NCI-H69 (cell line): ENCODE measurements around the gene CDK10.
"Not testable (repeated sequence)": the region's sequence is repeated elsewhere in the genome, so short reads cannot be mapped to it uniquely, and the experiment has no call there.

Source experiments
- DNase-seq: peaks from one replicate; lab custom pipeline; 2025; lab: John Stamatoyannopoulos, UW

CDK10 gene, protein sequence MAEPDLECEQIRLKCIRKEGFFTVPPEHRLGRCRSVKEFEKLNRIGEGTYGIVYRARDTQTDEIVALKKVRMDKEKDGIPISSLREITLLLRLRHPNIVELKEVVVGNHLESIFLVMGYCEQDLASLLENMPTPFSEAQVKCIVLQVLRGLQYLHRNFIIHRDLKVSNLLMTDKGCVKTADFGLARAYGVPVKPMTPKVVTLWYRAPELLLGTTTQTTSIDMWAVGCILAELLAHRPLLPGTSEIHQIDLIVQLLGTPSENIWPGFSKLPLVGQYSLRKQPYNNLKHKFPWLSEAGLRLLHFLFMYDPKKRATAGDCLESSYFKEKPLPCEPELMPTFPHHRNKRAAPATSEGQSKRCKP

DNA sequence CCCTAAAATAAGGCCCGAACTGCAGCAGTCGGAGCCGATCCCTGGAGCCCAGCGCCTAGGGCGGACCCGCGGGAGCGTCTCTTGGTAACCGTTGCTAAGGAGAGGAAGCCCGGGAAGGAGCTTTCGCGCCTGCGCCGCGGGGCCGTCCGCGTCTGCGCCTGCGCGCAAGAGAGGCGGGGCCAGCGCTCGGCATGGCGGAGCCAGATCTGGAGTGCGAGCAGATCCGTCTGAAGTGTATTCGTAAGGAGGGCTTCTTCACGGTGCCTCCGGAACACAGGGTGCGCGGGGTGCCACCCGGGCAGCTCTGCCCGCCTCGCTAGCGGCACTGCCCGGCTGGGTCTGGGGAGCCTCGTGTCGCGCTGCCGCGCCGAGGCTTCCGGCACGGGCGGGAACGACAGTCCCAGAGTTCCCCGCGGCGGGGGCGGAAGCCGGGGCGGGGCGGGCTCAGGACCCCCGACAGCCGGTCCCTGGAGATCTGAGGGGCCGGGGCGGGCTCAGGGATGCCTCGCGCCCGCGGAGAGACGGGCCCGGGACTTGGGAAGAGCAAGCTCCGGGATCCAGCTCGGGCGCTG, at the start of gene CDK10:
CDK10 (plus strand) TSS at position 170 of the 572 bp plus-strand sequence; CDS start at position 192, 22 bp downstream.
- peak; percentile 91 for DNase-seq

DNA sequence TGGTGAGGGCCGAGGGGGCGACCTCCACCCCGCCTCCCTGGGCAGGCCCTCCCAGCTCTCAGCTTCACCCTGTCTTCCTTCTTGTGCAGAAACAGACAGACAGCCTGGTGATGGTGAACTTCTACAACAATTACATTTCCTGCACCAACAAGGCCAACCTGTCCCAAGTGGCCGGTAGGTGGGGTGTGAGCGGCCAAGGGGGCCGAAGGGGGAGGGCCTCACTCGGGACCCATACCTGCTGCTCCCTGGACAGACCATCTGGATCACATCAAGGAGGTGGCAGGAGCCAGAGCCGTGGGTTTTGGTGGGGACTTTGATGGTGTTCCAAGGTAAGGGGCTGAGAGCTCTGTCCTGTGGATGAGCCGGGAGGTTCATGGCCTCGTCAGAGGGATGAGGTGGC, 49.1 kb upstream of the CDK10 start:
- no peak for DNase-seq

DNA sequence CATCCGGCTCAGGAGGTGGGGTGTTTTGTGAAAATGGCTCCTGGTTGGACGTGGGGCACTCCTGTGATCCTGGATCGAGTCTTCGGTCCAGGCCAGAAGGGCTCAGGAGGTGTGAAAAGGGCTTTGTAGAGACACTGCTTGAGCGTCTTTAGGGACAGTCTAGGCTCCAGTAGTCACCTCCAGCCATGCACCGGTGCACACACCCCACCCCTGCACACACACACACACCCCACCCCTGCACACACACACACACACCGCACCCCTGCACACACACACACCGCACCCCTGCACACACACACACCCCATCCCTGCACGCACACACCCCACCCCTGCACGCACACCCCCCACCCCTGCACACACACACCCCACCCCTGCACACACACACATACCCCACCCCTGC, 48.0 kb upstream of the CDK10 start:
- DNase-seq = no peak

DNA sequence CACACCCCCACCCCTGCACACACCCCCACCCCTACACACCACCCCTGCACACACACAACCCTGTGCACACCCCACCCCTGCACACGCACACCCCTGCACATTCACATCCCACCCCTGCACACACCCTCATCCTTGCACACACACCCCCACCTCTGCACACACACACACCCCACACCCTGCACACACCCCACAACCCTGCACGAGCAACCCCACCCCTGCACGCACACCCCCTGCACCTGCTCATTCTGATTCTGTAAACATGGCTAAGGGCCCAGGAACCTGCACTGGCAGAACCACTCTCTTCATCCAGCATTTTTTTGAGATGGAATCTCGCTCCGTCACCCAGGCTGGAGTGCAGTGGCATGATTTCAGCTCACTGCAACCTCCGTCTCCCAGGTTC, 47.1 kb upstream of the CDK10 start:
- DNase-seq = no peak

DNA sequence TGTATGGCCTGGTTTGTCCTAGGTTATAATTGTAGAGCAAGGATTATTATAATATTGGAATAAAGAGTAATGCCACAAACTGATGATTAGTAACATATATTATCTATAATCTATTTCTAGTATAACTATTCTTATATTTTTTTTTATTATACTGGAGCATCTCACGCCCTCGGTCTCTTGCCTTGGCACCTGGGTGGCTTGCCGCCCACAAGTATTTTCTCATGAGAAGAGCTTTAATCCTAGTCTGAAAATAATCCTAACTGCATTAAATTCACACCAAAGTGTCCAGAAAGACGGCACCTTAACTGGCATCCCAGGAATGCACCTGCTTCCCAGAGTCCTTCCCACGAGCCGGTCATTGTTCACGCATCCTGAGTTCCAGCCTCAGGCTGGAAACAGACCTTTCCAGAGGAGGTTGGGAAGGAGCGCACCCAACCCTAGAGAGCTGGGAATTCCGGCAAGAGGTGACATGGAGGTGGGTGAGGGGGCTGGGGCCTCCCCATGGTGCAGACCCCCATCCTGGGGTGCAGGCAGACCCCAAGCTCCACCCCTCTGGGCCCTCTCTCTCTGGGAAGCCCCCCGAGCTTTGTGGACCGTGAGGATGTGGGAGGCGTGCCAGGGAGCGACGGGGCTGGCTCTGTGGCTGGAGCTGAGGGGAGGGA, 44.9 kb upstream of the CDK10 start:
- no peak for DNase-seq

DNA sequence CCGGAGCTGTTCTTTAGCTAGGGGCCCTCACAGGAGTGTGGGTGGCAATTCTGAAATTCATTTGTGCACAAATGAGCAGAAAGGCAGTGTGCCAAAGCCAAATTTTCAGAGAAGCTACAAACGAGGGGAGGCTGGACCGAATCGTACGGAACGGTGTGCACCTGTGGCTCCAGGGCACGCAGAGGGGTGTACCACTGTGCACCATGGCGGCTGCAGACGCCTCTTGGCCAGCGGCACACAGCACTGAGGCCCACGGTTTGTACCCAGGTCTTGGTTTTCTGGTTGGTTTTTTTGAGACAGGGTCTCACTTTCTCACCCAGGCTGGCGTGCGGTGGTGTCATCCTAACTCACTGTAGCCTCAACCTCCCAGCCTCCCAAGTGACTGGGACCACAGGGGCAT, 43.9 kb upstream of the CDK10 start:
- no peak for DNase-seq

DNA sequence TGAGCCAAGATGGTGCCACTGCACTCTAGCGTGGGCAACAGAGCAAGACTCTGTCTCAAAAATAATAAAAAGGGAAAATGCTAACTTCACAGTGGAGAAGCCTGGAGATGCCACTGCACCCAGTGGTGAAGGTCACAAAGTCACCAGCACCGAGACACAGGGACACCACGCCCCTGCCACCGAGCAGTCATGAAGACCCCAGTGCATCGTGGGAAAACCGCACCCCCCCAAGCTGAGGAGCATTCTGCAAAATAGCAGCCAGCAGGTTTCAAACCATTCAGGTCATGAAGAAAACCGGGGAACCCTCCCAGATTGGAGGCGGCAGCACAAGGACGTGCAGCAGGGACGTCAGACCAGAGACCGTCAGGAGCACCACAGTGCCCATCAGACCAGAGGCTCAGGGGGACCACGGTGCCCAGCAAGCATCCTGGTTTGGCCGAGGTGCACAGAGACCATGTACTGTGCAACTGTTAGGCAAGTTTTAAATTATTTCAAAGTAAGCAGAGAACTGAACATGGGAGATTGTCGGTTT, 42.7 kb upstream of the CDK10 start:
- DNase-seq = no peak

DNA sequence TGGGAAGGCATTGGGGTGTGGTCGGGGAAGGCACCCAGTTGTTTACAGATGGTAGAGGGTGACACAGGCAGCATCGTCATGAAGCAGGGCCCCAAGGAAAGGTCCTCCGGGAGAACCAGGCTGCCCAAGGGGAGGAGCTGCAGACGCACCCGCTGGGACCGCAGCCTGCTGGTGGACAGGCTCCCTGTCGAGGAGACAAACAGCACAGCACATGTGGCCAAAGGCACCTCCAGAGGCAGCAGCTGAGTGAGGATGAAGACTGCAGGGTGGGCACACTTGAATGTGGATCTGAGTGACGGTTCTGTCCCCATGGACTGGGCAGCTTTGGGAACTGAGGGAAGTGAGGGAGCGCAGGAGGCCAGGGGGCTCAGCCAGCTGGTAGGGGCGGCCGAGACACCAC, 41.4 kb upstream of the CDK10 start:
- DNase-seq = no peak

DNA sequence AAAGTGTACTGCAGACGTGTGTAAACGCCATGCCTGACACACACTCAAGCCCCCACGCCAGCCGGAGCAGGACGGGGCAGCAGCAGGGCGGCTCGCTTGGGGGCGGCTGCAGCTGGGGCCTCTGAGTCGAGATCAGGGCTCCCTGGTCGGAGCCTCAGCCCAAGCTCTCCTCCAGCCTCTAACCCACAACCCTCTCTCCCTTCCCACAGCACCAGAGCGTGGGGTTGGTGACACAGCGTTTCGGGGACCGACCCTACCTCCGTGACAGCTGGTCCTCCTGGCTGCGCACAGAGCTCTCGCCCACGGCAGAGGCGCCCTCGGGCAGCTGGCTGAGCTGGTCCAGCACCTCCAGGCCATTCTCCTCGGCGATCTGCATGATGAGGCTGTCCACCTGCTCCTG, 40.2 kb upstream of the CDK10 start:
- DNase-seq = no peak

DNA sequence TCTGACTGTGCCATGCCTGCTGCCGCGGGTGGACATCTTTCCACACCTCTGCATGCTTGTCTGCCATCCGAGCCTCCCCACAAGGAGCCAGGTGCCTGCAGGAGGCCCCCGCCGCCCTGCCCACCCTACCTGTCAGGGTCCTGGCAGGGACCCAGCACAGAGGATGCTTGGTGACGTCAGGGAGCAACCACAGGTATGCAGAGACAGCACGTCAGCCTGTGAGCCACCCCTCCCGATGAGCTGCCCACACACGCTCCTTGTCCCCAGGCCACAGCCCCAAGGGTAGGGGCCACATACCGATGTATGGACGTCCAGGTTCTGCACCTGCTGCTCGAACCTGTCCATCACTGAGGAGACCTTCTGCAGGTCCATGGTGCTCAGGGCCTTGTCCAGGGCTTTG, 39.6 kb upstream of the CDK10 start:
- DNase-seq = no peak

DNA sequence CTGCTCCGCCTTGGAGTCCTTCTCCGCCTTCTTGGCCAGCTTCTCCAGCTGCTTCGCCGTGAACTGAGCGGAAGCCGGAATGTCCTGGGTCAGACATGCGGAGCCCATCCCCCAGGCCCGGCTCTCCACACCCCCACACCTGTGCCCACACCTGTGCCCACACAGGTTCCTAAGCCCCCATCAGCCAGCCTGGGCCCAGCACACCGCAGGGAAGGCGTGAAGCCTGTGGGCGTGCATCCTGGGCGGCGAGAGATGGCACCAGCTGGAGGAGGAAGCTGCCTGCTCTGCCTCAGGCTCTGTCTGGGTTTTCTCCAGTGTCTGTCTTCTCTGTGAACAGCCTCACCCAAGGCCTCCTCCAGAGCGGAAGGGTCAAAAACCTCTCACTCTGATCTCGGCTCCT, 34.9 kb upstream of the CDK10 start:
- DNase-seq = no peak

DNA sequence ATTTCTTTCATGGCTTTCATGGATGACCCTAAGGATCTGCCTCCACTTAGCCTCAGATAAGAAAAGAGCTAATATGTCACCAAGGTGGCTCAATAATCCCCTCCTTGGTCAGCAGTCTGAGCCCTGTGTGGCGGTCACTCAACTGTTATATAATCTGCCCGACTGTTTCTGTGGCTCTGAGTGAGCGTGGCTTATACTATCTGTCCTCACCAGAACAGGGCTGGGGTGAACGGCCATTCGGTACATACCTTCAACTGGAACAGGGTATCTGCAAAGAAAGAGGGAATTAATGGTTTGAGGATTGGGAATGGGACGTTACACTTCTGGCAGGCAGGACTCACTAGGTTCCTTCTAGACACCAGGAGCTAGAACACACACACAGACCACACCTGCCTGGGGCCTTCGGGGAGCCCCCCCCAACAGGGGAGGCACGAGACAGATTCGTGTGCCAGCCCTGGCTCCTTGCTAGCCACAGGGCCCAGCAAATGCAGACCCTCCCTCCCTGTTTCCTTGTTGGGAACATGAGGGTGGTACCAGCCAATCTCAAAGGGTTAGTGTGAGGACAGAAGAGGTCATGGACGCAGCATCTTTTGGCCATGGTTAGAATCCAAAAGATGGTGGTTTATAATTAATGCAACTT, 32.7 kb upstream of the CDK10 start:
- DNase-seq = no peak

DNA sequence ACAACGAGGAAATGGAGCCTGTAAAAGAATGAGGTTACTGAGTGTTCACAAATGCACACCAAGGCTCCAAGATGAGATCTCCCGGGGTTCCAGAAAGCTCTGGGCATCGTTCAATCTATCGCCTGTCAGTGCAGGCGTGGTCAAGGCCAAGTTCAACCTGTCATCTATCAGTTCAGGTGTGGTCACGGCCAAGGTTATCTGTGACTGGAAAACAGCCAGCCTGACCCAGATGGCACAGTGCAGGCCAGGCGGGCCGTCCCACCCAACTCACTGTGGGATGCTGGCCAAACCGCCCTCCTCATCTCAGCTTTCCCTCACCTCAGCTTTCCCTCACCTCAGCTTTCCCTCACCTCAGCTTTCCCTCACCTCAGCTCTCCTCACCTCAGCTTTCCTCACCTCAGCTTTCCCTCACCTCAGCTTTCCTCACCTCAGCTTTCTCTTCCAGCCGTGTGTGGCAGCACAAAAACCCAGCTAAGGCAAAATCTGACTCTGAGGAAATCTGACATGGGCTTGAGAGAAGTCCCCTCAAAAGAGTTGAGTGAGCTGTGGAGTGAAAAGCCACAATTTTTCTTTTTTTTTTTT, 31.3 kb upstream of the CDK10 start:
- DNase-seq = no peak

DNA sequence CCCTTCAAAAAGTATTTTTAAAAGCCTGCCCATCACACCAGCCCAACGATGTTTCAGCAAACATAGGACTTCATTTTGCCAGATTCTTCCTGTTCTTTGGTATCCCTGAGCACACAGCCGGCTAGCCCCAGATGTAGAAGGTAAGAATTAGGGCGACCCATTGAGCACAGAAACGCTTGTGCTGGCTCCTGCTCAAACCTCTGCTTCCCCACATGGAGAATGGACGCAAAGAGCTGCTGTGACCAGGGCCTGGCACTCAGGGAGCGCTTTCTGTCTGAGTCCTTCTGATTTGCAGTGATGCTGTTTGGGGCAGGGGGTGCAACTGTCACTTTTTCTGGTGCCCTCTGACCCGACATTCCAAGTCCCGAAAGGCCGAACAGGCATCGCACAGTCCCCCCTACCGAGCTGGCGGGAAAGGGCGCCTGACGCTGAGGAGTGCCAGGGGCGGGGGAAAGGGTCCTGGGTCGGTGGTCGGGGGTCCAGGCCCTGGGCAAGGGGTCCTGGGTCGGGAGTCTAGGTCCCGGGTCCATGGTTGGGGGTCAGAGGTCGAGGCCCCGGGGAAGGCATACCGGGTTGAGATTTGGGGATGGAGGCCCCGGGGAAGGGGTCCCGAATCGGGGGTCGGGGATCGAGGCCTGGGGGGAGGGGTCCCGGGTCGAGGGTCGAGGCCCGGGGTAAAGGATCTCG, 29.9 kb upstream of the CDK10 start:
- DNase-seq = no peak

DNA sequence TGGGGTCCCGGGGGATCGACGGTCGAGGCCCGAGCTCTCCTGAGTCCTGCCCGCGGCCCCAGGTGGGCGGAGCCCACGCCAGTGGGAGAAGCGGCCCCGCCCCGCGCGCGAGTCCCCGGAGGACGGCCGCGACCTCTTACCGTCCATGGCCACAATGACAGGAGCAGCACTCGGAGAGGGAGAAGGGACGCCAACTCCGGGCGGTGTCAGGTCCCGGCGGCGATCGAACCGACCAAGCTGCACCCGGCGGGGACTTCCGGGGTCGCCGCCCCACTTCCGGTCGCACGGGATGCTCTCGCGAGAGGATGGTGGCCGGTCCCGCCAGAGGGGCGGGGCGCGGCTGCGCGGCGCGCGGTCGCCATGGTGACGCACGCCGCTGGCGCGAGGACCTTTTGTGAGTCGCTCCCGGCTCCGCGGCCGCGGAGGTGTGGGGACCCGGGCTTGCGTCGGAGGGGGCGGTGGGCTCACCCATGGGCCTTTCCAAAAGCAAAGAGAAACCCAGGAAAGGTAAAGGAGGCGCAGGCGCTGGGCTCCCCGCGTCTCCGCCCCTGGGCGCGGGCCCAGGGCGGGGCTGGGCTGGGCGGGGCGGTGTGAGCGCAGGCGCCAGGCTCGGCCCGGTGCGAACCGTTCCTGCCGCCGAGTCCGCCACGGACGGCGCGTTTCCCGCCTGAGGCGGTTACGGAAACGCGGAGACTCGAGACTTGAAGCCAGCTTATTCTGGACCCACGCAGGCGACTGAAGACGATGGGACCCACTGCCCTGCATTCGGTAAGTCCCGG, 28.9 kb upstream of the CDK10 start, which contains the start of the genes CHMP1A and SPATA33:
CHMP1A (minus strand) TSS at position 267 of the 779 bp plus-strand sequence; CDS start at position 147, 120 bp downstream.
SPATA33 (plus strand) TSS at position 395 of the 779 bp plus-strand sequence; CDS start at position 471, 76 bp downstream.
- peak; percentile 91 for DNase-seq

DNA sequence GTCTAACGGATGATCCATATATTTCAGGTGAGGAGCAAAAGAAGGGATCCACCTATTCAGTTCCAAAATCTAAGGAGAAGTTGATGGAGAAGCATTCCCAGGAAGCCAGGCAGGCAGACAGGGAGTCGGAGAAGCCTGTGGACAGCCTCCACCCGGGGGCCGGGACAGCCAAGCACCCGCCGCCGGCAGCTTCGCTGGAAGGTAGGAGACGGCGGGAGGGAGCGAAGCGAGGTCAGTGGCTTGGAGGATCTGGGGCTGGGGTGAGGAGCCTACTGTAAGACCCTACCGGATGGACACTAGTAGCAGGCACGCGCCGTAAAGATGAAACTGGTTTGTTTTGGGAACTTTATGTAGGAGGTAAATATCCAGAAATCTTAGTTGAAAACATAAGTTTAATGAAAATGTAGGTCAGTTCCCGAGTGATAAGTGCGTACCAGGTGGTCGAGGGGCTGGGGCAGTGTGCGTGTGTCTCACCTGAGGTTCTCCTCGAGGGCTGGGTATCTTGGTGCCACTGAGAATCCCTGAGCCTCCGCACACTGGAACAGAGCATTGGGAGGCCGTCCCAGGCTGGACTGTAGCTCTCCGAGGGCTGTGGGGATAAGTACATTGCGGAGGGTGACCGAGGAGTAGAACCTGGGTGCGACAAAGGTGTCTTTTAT, 28.1 kb upstream of the CDK10 start:
- peak; percentile 35 for DNase-seq

DNA sequence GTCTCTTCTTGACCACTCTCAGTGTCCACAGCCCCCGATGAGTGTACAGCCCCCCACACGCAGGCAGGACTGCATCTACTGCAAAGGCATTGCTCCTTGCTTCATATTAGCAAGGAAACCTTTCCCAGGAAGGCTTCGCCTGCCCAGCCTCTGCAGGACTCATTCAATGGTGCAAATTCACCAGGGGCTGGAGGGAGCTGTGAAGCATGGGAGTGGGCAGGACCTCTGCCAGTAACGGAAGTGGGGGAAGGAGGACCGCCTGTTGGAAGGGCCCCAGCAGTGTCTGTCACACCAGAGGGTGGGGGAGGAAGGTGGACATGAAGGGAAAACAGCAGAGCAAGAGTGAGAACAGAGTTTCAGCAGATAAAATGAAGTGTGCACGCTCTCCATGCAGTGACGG, 26.3 kb upstream of the CDK10 start:
- DNase-seq = no peak

DNA sequence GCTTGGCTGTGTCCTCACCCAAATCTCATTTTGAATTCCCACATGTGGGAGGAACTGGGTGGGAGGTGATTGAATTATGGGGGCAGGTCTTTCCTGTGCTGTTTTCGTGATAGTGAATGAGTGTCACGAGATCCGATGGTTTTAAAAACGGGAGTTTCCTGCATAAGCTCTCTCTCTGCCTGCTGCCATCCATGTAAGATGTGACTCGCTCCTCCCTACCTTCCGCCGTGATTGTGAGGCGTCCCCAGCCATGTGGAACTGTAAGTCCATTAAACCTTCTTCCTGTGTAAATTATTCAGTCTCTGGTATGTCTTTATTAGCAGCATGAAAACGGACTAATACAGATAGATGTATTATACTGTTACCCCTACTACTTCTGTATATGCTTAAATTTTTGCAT, 25.3 kb upstream of the CDK10 start:
- no peak for DNase-seq

DNA sequence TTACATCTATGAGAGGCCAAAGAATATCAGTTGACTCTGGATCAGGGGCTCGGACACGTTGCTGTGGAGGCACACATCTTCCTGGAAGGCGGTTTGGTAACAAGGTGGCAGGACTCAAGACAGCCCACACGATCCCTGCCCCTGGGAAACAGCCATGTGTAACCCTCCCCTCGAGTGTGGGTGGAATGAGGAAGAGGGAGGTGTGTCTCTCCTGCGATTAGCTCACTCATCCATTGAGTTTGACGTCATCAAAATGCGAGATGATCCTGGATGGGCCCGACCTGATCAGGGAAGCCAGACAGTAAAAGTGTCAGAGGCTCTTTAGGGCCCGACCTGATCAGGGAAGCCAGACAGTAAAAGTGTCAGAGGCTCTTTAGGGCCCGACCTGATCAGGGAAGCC, 22.3 kb upstream of the CDK10 start:
- not testable (repeated sequence) for DNase-seq

DNA sequence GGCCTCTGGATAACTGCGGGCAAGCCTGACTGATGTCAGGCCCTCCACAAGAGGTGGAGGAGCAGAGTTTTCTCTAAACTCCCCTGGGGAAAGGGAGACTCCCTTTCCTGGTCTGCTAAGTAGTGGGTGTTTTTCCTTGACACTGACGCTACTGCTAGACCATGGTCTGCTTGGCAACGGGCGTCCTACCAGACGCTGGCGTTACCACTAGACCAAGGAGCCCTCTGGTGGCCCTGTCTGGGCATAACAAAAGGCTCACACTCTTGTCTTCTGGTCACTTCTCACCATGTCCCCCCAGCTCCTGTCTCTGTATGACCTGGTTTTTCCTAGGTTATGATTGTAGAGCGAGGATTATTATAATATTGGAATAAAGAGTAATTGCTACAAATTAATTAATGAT, 19.5 kb upstream of the CDK10 start:
- DNase-seq = peak; percentile 9
